M059J (cell line): ENCODE measurements around the gene PTGER2. TPM values are rescaled to one million over a fixed set of nuclear protein-coding genes. Genes with fewer than 3 reads are reported as not detected.

ENCODE experiments used
- DNase-seq: peaks from one replicate; pipeline ENCODE4 v3.0.0-alpha.2; 2012; ENCODE audit warnings: low read depth
- total RNA-seq: library from RNA; depleted of rRNA; stranded (reverse); fragments of >200 nt; shearing (Covaris generic); gene quantifications from 2 replicates; pipeline ENCODE4 v1.2.3, GENCODE V29; 2014

The PTGER2 gene
- total RNA-seq, 1 experiment from 2014 or later, result 0.54 TPM

- DNase-seq, result no peak
Measured at GRCh38 chr14:52336241-52336640, 22.1 kb downstream of the PTGER2 start.

GRCh38 chr14:52338051-52338681 lies 24.1 kb downstream of the PTGER2 start:
- peak; percentile 82 for DNase-seq

DNA sequence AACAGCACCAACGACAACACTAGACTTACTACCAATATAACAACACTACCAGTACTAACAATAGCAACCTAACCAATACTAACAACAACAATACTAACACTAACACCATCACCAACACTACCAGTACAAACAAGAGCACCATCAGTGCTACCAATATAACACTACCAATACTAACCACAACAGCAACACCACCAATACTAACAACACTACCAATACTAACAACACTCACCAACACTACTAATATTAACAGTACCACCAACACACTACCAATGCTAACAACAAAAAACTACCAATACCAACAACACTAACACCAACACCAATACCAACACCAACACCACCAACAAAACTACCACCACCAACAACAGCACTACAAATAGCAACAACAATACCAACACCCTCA lies 25.1 kb downstream of the PTGER2 start:
- no peak for DNase-seq

DNA sequence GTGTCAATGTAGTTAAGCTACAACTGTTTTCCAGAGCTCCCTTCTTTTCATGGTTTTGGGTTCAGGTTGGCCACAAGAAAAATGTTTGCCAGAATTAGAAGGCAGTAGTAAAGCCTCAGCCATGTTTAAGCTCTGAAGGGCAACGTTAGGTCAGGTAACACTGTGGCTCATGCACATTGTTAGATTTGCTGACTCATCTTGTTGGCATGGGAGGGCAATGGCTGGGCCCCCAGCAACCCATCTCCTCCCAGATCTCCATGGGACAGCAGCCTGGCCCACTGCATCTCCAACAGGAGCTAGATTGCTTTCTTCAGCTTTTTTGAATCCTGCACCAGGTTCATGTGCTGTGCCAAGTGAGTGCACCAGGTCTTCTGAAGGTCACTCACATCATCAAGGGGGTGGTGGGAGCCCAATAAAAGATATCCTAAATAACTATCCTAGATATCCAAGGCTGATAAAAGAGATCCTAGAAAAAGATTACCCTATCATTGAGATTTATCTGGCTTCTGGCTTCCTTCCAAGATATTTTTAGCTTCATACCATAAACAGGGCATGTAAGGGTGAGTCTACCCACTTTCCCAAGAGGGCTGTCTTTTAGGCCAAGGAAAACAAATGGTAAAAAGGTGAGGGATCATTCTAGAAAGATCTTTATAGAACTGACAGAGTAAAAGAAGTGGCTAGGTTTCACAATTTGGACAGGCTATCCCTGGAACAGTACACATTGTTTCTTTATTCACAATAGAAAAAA lies 28.9 kb downstream of the PTGER2 start:
- DNase-seq, result peak; percentile 95

GRCh38 chr14:52346778-52347177 lies 32.7 kb downstream of the PTGER2 start:
- DNase-seq, result no peak

DNA sequence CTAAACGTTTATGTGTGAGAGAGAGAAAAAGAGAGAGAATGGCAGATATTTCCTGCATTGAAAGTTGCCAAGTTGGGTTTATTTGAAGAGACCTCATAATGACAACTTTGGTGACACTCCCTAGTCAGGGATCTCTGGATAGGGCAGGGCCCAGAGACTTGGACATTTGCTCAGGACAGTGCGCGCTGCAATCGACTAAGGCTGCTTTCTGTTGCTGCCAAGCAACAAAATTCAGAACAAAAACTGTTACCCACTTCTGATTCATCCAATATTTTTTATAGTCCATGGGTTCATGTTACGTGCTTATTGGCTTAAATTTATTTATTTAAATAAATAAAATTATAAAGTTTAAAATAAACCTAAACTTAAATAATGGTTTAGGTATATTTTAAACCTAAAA lies 34.2 kb downstream of the PTGER2 start:
- peak; percentile 56 for DNase-seq

DNA sequence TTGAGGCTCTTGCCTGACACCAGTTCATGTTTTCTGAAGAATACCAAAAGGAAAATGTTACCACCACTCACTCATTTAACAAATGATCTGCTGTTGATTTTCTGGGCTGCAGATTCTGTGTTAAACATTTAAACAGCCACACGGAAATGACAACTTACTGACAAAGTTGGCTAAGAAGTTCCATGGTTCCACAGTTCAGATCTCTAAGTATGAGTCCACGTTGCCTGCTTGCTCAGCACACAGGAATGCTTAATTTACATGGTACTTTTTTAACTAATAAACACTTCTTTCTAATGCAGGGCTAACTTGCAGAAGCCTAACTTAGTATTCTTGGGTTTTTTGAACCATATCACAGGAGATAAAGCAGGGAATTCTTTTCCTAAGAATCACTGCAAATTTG lies 34.7 kb downstream of the PTGER2 start:
- peak; percentile 81 for DNase-seq

- peak; percentile 64 for DNase-seq
Measured at GRCh38 chr14:52349731-52350130, 35.6 kb downstream of the PTGER2 start.

DNA sequence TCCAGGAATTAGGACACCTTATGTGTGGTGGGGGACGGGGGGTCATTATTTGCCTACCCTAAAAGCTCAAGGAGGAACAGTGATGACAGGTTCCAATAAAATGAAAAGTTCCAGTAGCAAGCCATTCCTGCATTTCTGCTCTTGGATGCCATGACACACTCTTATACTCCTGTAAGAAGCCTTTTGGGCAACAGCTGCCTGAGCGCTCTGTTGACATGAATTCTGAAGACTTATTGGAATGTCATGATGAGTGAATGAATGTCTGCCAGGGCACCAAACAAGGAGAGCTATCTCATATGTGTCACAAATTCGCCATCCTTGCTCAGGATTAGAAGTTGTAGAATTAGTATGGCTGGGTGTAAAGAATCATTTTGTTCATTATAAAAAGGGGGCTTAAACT lies 36.3 kb downstream of the PTGER2 start:
- peak; percentile 28 for DNase-seq

DNA sequence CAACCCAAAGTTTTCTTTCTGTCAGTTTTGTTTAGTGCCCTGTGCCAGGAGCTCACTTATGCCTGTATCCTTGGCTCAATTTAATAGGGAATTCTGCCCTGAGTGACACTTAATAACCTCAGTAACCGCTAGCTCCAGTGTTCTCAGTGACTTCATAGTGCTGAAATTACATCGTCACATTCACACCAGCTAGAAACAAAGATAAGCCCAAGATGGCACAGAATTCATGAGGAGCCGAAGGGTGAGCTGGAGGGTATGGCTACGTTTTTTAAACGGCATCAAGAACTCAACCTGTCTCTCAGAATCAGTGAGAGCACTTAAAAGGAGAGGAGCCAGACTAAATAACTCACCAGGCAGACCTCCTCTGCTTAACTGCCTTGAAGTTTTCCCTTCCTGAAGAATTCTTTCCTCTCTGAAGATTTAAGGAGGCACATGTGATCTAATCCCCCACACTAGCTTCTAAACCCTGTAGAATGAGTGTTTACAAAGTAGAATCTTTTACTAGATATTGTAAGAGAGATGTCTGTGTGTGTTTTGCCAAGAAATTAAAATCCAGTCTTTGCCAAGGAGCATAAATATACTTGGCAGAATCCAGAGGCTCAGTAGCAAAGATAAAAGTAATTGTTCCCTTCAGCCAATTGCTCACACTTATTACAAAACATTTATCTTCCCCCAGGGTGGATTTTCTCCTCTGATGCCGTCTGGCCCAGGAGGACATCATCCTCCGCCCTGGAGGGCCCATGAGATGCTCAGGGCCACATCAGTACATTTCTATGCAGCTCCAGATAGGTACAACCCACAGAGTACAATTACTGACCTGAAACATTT lies 37.3 kb downstream of the PTGER2 start:
- peak; percentile 86 for DNase-seq

DNA sequence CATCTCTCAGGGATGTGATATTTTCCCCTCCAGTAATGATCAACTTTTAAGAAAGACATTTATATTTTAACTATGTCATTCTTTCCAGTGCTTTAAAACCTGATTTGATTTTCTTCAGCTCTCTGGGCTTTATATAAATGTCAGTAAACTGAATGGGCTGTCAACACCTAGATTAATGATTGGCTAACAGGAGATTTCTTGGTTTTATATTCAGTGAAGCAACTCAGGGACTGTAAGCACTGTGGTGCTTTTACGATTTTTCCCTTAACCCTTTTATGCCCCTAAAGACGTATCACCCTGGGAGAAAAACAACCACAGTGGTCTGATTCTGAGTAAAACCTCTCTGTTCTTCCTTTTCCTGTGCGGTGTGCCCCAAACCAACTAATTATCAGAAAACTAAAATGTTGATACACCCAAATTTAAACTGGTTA lies 38.0 kb downstream of the PTGER2 start:
- peak; percentile 48 for DNase-seq

DNA sequence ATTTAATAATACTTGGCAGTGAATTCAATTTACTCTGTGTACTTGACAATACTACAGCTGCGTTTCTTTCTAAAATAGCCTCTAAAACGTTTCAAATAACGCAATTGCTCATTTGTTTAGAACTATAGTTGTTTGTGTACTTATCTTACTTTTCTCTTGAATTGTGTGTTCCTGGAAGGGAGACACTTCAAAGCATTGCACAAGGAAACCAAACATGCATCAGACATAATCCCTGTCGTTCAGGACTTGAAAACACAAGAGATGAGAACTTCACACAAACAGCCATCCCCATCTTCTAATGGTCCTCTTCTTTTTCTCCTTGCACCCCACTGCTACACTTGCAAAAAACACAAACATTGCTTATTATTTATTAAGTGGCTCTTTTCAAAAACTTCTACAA lies 38.5 kb downstream of the PTGER2 start:
- no peak for DNase-seq

DNA sequence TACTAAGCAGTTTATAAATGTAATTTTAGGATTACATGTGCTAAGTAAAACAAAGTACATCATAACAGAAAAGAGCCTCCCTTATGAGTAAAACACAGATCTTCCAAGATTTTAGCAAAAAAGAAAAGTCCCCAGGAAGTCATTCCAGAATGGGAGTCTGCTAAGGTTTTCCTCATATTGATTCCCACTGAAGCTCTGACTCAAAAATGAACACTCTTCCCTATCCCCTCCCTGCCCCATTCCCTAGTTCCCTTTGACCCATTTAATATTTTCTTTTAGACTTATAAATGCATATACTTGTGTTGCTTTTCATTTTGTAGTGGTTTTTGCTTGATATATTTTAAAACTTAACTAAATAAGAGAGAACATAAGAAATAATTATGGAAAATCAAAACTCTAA lies 40.1 kb downstream of the PTGER2 start:
- DNase-seq, result no peak

DNA sequence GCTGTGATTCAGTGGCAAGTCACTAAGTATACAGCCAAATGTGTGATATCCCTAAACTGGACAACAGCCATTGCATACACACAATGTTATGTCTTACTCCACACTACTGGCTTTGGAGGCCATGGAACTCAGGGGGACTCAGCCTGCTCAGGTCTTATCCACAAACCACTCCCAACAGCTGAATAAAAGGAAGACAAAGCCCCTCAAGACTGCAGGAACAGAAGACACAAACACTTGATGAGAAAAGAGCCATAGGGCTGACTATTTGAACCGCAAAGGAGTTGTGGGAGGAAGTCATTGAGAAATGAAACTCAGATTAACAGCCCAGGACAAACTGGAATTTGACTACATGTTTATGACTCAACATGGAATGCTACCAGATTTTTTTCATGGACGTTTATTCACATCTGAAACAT lies 40.9 kb downstream of the PTGER2 start:
- DNase-seq, result peak; percentile 95

GRCh38 chr14:52355526-52355925 lies 41.4 kb downstream of the PTGER2 start:
- DNase-seq, result peak; percentile 73

- peak; percentile 62 for DNase-seq
Measured at GRCh38 chr14:52356025-52356424, 41.9 kb downstream of the PTGER2 start.

- peak; percentile 11 for DNase-seq
Measured at GRCh38 chr14:52360831-52361230, 46.7 kb downstream of the PTGER2 start.

GRCh38 chr14:52363041-52363704 lies 49.1 kb downstream of the PTGER2 start:
- DNase-seq, result no peak

DNA sequence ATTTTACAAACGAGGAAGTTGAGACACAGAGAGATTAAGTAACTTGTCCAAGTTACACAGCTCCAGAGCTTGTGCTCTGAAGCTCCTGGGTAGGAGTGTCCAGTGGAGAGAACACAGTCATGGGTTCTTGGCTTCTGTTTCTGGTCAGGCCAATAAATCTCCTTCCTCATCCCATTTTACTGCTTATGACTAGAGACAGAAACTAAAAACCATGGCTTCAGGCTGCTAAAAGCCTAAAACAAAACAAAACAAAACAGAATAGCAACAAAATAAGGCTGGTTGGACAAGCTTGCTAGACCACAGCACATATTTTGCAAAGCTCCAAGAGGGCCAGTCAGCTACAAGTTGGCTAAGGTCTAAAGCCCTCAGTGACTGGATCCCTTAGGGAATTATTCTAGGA lies 49.8 kb downstream of the PTGER2 start:
- peak; percentile 64 for DNase-seq

DNA sequence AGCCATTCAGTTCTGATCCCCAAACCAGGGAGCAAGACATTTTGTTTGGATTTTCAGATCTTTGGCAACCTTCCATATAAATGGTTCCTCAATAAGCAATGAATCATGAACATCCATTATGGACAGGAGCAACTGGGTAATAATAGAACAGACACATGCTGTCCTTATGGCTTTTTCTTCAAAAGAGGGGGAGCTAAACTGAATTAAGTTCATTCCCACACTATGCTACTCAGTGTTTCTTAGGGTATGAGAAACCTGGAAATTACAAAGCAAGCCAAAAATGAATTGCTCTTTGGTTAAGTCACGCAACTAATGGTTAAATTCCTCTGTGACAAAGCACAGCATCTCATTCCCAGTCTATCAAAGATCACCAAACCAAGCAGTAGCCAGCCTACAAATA lies 51.0 kb downstream of the PTGER2 start:
- peak; percentile 27 for DNase-seq

GRCh38 chr14:52366796-52367315 lies 52.7 kb downstream of the PTGER2 start:
- no peak for DNase-seq

- DNase-seq, result peak; percentile 73
Measured at GRCh38 chr14:52369305-52369801, 55.2 kb downstream of the PTGER2 start.
